Muscle layer of duodenum (tissue), 2 donors: ENCODE results near the gene JARID2.

Experiments
- H3K27ac ChIP-seq: one replicate; pipeline ENCODE4 v1.7.0; 2013; ENCODE audit warnings: mild to moderate bottlenecking, low read length
- H3K27me3 ChIP-seq: one replicate; pipeline ENCODE4 v1.7.0; 2013; ENCODE audit warnings: low read depth, mild to moderate bottlenecking, control low read depth, low read length
- H3K36me3 ChIP-seq, 2 donors: one replicate each; pipeline ENCODE4 v1.7.0; 2013; ENCODE audit warnings: low read length in 2 of 2, control low read depth in 1 of 2, mild to moderate bottlenecking in 1 of 2; ENCODE audit not compliant: insufficient read depth in 2 of 2, control insufficient read depth in 1 of 2
- H3K4me1 ChIP-seq, 2 donors: one replicate each; pipeline ENCODE4 v1.7.0; 2013; ENCODE audit warnings: low read length in 2 of 2, mild to moderate bottlenecking in 2 of 2, control low read depth in 1 of 2, moderate library complexity in 1 of 2; ENCODE audit not compliant: insufficient read depth in 2 of 2, control insufficient read depth in 1 of 2
- H3K4me3 ChIP-seq, 2 donors: one replicate each; pipeline ENCODE4 v1.7.0; 2013; ENCODE audit warnings: low read length in 2 of 2, low read depth in 1 of 2, mild to moderate bottlenecking in 1 of 2
- H3K9me3 ChIP-seq, 2 donors: one replicate each; pipeline ENCODE4 v1.7.0; 2013; ENCODE audit warnings: low read length in 2 of 2, control low read depth in 1 of 2, mild to moderate bottlenecking in 1 of 2; ENCODE audit not compliant: control insufficient read depth in 1 of 2
- donor health status: healthy.

Gene JARID2

GRCh38 chr6:15507746-15508145, 261.9 kb downstream of the JARID2 start:
- no peaks in the 10 kb centered on the region for H3K9me3 ChIP-seq
- H3K27me3 ChIP-seq, result no peaks in the 10 kb centered on the region
- peaks cover 26 to 38% of the 10 kb centered on the region in 2 donors for H3K36me3 ChIP-seq
- no peak overlapping the region for H3K4me3 ChIP-seq
- H3K4me1 ChIP-seq, result peaks cover 9 to 20% of the 10 kb centered on the region in 2 donors
- no peak overlapping the region for H3K27ac ChIP-seq

DNA sequence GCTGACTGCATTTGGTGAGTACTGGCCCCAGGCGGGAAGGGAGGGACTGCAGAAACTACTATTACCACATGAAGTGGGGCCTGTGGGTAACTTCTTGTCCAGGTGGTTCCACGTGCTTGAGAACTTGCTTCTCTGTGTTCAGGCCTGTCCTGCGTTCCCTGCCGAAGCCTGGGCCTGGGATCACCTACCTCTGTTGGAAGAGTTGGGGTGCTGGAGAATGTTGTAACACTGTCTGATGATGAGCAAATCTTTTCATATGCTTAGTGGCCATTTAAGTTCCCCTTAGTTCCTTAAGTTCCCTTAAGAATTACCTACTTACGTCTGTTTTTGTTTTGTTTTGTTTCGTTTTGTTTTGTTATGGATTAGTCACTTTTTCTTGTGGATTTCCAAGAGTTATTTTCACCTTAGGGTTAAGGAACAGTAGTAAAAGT, 262.6 kb downstream of the JARID2 start:
- peaks cover 34 to 42% of the 10 kb centered on the region in 2 donors for H3K36me3 ChIP-seq
- H3K4me1 ChIP-seq, result peaks cover 9 to 20% of the 10 kb centered on the region in 2 donors
- no peaks in the 10 kb centered on the region for H3K27me3 ChIP-seq
- no peak overlapping the region for H3K4me3 ChIP-seq
- H3K27ac ChIP-seq, result no peak overlapping the region
- H3K9me3 ChIP-seq, result no peaks in the 10 kb centered on the region

- H3K27me3 ChIP-seq, result no peaks in the 10 kb centered on the region
- H3K9me3 ChIP-seq, result no peaks in the 10 kb centered on the region
- H3K4me1 ChIP-seq, result peaks cover 9 to 20% of the 10 kb centered on the region in 2 donors
- H3K27ac ChIP-seq, result no peak overlapping the region
- peaks cover 38 to 47% of the 10 kb centered on the region in 2 donors for H3K36me3 ChIP-seq
- no peak overlapping the region for H3K4me3 ChIP-seq
These were observed 263.1 kb downstream of the JARID2 start for GRCh38 chr6:15508931-15509330.

- no peak overlapping the region for H3K4me3 ChIP-seq
- H3K27me3 ChIP-seq, result no peaks in the 10 kb centered on the region
- H3K4me1 ChIP-seq, result peaks cover 9 to 15% of the 10 kb centered on the region in 2 donors
- H3K36me3 ChIP-seq, result peaks cover 43 to 50% of the 10 kb centered on the region in 2 donors
- no peaks in the 10 kb centered on the region for H3K9me3 ChIP-seq
- no peak overlapping the region for H3K27ac ChIP-seq
These were observed 263.6 kb downstream of the JARID2 start for GRCh38 chr6:15509335-15509933.

GRCh38 chr6:15510121-15510520, 264.3 kb downstream of the JARID2 start:
- Histone ChIP-seq H3K4me3 (no peak overlapping the region), H3K4me1 (peaks cover 9 to 11% of the 10 kb centered on the region in 2 donors), H3K27ac (no peak overlapping the region), H3K36me3 (peaks cover 50% of the 10 kb centered on the region in 2 donors), H3K9me3 (no peaks in the 10 kb centered on the region), H3K27me3 (no peaks in the 10 kb centered on the region)

DNA sequence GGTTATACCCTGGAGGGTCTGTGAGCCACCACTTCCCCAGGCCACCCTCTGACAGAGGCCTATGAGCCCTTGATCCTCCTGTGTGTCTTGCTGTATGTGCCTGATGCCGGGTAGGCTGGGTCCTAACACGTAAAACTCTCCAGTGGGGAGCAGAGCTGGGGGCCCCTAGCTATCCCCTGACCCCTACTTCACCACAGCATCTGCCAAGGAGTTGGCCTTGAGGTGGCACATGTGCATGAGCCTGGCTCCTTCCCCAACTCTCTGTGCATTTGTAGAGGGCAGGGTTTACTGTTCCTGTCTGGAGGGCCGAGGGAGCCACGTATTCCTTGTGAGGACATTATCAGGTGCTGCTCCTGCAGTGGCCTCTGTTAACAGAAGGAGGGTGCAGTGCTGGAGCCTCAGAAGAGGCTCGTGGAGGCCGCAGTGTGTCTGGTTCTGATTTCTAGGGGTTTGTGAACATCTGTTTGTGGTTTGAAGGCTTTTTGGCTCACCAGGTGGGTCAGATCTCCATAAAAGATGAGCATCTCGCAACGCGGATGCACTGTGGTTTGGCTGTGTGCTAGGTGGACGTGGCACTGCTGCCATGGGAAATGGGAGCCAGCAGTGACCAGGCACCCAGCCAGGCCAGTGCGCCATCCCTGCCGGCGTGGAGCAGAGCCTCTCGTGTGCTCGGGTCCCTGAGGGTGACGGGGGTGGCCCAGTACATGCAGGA, 264.8 kb downstream of the JARID2 start:
- Histone ChIP-seq H3K9me3 (no peaks in the 10 kb centered on the region), H3K27ac (no peak overlapping the region), H3K27me3 (no peaks in the 10 kb centered on the region), H3K4me1 (peaks cover 4 to 6% of the 10 kb centered on the region in 2 donors), H3K4me3 (no peak overlapping the region), H3K36me3 (peaks cover 50 to 52% of the 10 kb centered on the region in 2 donors)

- Histone ChIP-seq H3K4me3 (no peak overlapping the region), H3K9me3 (no peaks in the 10 kb centered on the region), H3K27me3 (no peaks in the 10 kb centered on the region), H3K27ac (no peak overlapping the region), H3K4me1 (no peaks in the 10 kb centered on the region), H3K36me3 (peaks cover 51 to 56% of the 10 kb centered on the region in 2 donors)
These were observed 265.6 kb downstream of the JARID2 start for GRCh38 chr6:15511248-15512125.

- Histone ChIP-seq H3K27me3 (no peaks in the 10 kb centered on the region), H3K4me1 (no peaks in the 10 kb centered on the region), H3K4me3 (no peak overlapping the region), H3K9me3 (no peaks in the 10 kb centered on the region), H3K36me3 (peaks cover 53 to 62% of the 10 kb centered on the region in 2 donors), H3K27ac (no peak overlapping the region)
These were observed 266.3 kb downstream of the JARID2 start for GRCh38 chr6:15512126-15512525.

DNA sequence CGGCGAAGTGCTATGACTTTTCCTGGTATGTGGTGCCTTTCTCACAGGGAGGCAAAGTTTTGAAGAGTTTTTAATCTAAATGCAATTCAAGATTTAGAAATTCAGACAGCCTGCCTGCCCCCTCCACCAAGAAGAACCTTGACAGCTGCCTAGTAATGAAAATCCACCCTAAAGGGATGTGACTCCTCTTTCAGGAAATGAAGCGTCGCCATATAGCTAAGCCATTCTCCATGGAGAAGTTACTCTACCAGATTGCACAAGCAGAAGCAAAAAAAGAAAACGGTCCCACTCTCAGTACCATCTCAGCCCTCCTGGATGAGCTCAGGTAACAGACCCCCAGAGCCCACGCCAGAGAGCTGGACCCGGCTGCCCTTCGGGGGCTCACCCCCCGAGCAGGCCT, 266.9 kb downstream of the JARID2 start:
- Histone ChIP-seq H3K27me3 (no peaks in the 10 kb centered on the region), H3K27ac (no peak overlapping the region), H3K36me3 (peaks cover 48 to 62% of the 10 kb centered on the region in 2 donors), H3K4me3 (no peak overlapping the region), H3K9me3 (no peaks in the 10 kb centered on the region), H3K4me1 (no peaks in the 10 kb centered on the region)

DNA sequence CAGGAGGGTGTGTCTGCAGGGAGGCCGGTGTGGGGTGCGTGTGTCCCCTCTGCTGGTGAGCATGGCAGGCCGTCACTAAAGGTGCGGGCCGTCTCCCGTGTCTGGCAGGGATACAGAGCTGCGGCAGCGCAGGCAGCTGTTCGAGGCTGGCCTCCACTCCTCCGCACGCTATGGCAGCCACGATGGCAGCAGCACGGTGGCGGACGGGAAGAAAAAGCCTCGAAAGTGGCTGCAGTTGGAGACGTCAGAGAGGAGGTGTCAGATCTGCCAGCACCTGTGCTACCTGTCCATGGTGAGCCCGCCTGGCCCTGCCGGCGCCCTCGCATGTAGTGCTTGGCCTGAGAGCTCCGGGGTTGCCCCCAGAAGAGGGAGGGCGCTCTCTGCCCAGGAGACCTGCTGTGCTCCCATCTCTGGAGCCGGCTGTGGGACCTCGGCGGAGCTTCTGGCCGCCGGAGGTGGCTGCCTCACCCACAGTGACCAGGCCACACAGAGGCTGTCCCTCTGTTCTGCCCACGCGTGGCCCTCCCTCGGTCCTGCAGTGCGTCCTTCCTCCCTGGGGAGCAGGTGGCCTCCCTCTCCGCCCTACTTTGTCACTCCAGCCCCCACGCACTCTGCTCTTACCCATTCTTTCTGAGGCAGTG, 267.4 kb downstream of the JARID2 start:
- Histone ChIP-seq H3K9me3 (no peaks in the 10 kb centered on the region), H3K4me1 (no peaks in the 10 kb centered on the region), H3K36me3 (peaks cover 43 to 67% of the 10 kb centered on the region in 2 donors), H3K27ac (no peak overlapping the region), H3K4me3 (no peak overlapping the region), H3K27me3 (no peaks in the 10 kb centered on the region)
